ENCODE measurements around the gene EFNA4.
A peak's percentile ranks its signal among the peaks of the same experiment; 100 is the strongest.

EFNA4 gene

DNA sequence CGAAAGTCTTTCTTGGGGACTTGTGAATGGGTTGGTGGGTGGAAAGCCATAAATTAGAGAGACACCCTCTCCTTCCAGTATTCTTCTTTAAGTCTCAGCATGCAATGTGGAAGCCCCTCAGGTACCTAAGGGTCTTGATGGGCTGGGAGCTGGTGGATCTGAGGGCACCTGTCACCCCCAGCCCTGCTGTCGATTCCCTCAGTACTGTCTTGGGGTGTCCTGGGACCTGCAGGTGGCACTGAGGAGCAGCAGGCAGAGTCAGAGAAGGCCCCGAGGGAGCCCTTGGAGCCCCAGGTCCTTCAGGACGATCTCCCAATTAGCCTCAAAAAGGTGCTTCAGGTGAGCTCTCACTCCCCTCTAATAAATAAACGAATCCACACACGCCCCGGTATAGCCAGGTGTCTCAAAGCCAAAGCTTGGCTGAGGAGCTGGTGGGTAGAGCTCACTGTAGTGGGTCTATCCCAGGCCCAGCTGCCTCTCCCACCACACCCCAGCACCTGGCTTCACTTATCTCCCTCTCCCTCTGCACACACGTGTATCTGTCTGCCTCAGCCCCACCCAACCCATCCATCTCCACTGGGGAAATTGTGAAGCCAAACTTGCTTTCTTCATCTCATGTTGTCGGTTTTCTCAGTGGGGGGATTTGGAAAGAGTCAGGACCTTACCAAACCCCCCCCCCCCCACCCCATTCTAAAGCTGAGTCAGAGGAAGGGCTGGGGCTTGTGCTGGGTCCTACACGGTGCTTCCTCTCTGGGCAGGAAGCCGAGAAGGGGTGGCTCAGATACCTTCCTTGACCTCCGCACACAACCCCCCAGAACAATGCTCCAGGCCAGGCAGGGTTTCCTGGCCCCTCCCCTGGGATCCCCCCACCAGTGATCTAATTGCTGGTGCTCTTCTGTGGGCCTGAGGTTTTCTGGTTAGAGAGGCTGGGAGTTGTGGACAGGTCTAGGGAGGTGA is 10.8 kb upstream of the EFNA4 start:
- no peak for DNase-seq

DNA sequence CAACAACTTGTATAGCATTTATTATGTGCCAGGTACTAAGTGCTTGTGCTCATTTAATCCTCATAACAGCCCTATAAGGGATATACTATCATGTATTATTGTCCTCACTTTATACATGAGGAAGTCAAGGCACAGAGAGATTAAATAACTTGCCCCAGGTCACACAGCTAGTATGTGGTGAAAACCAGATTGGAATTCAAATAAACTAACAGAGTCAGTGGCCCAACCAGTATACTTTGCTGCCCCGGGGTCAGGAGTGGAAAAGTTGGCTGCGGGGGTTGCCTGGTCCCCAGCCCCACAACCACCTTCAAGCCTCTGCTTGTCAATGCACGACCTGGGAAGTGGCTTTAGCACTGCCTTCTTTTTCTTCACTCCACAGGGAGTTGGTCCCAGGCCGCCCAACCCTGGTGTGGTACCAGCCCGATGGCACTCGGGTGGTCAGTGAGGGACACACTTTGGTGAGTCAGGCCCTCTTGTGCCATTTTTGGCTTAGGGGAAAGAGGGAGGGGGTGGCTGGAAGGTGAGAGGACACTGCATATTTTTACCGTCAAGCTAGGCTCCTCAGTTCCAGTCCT is 9.9 kb upstream of the EFNA4 start:
- no peak for DNase-seq

DNA sequence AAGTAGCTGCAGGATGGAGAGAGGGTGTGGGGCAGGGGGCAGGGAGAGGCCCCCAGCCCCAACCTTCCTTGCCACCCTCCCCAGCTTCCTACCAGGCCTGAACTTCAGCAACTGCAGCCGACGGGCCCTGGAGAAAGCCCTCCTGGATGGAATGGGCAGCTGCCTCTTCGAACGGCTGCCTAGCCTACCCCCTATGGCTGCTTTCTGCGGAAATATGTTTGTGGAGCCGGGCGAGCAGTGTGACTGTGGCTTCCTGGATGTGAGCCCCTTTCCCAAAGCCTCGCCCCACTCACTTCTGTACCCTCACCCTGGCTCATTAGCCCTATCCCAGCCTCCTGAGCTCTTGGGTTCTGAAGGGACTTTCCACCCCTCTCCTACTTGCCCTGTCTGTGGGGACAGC is 6.4 kb upstream of the EFNA4 start:
- no peak for DNase-seq

DNA sequence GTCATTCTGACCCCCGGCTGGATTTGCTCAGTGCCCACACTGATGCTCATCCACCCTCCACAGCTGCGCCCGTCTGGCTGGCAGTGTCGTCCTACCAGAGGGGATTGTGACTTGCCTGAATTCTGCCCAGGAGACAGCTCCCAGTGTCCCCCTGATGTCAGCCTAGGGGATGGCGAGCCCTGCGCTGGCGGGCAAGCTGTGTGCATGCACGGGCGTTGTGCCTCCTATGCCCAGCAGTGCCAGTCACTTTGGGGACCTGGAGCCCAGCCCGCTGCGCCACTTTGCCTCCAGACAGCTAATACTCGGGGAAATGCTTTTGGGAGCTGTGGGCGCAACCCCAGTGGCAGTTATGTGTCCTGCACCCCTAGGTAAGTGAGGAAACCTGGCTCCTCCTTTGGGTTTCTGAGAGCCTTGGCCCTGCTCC is 5.7 kb upstream of the EFNA4 start:
- no peak for DNase-seq

DNA sequence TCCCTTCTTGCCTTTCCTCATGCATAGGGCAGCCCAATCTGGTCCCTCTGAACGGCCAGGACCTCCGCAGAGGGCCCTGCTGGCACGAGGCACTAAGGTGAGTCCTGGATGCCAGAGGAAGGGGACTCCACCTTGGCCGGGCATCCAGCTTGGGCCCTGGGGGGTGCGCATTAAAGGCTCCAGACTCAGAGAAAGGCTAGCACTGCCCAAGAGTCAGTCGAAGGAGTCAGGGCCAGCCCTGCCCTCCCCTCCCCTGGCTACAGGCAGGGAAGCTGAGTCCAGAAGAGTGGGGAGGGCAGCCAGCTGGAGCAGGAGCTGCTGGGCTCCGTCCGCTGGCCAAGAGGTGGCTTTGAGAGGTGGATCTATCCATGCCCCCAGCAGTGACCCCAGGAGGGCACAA is 2.8 kb upstream of the EFNA4 start:
- DNase-seq, result no peak

DNA sequence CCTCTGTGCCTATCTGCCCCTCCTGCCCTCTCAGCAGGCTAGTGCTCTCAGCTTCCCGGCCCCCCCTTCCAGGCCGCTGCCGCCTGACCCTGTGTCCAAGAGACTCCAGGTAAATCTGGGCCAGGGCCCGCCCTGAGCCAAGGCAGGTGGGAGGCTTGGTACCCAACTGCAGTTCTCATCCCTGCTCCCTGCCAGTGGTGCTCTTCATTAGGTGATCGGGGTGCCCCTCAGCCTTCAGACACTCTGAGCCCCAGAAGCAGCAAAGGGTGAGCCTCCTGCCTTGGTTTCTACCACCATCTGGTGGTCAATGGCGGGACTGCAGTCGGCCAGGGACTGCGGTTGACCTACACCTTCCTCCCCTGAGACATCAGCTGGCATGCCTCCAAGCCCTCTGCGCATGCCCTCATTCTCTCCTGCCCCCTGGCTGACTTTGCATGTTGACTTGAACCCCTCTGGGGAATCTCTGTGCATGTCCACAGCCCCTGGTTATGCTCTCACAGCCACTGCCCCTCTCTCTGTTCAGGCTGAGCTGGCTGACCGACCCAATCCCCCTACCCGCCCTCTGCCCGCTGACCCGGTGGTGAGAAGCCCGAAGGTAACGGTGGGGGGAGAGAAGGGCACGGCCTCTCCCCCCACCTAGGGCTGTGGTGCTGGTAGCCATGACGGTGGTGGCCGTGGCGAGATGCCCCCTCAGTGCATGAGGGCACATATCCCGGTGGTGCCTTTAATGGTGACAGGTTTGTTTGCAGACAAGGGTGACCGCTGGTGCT is 2.0 kb upstream of the EFNA4 start:
- DNase-seq, result peak; percentile 71

DNA sequence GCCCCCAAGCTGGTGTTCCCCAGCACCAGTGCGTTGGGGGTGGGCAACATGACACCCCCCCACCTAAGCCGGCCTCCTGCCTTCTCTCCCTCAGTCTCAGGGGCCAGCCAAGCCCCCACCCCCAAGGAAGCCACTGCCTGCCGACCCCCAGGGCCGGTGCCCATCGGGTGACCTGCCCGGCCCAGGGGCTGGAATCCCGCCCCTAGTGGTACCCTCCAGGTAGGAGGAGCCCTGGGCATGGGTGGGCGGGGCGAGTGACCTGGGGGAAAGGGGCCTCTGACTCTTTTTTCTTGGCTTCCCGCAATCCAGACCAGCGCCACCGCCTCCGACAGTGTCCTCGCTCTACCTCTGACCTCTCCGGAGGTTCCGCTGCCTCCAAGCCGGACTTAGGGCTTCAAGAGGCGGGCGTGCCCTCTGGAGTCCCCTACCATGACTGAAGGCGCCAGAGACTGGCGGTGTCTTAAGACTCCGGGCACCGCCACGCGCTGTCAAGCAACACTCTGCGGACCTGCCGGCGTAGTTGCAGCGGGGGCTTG is 1.3 kb upstream of the EFNA4 start:
- DNase-seq, result no peak

DNA sequence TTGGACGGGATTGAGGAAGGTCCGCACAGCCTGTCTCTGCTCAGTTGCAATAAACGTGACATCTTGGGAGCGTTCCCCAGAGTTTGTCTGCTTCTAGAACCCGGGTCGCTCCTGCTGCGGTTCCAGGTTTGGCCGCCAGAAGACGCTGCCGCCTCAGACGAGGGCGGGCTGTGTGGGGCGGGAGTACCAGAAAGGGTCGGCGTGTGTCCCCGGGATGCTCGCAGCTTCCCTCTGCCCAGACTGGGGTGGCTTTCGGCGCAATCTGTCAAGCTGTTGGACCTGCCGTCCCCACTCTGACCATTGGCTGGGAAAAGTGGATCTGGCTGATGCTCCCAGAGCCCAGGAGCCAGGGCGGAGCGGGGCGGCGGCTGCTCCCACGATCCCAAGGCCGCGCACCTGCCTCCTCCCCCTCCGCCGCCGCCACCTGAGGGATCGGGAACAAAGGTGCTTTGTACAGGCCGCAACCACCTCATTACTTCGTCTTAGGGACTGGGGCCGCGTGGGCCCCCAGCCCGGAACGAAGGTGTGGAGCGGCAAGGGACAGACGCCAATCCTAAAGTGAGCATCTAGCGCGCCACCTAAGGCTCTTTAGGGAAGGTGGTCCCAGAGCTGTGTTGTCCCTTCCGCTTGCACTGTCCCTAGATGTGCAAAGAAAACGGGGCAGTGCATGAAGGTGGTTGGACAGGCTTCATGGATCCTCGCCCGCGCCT is 683 bp upstream of the EFNA4 start:
- peak; percentile 33 for DNase-seq

DNA sequence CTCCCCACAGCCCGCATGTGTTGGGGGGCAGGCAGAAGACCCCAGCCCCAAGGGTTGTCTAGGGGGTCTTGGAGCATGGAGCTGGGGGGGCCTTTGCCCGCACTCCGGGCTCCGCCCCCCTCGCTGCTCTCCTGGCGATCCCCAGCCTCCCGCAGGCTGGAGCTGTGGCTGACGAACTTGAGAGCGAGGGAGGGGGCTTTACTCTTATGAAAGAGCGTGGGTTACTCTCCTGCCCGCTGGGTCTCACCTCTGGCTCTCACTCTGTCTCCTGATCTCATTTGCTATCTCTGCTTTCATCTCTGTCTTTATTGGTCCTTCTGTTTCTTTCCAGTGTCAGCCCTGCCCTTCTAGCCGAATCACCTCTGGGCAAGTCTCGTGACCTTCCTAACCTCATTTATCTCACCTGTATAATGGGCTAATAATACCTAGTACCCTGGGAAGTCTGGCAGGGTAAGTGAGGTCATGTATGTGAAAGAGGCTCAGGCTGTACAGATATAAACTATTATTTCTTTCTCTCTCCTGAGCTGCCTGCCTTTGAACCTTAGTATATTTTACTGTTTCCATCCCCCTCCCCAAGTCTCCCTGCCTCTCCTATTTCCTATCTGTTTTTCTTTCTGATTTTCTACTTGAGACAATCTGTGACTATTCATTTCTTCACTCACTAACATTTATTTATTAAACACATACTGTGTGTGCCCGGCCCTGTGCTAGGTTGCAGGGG is 731 bp downstream of the EFNA4 start:
- DNase-seq, result no peak

DNA sequence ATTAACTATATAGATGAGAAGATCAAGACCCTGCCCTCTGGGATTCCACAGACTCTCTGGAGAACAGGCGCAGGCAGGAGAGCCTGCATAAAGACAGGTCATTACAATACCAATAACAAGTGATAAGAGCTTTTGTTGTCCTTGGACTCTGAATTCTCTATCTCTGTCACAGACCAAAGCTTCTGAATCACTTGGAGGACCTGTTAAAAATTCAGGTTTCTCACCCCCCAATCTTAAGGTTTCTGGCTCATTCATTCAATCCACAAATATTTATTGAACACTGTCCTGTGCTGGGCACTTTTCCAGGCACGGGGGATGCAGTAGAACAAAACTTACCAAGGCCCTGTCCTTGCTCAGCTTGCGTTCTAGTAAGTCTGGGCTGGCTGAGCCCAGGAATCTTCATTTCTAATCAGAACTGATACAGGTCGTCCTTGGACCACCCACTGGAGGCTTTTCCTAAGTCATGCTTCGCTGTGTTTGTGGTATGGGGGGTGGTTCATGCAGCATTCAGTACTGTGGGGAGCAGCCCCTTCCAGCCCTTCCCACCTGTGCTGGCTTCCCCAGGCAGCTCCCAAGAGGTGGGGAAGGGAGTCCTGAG is 1.4 kb downstream of the EFNA4 start:
- no peak for DNase-seq

DNA sequence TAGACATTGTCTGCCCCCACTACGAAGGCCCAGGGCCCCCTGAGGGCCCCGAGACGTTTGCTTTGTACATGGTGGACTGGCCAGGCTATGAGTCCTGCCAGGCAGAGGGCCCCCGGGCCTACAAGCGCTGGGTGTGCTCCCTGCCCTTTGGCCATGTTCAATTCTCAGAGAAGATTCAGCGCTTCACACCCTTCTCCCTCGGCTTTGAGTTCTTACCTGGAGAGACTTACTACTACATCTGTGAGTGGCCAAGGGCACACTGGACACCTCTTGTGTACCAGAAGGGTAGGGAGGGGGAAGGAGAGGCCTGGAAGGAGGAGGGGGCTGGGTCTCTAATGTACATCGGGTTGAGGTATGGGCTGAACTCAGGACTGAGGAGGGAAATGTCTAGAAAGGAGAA is 3.2 kb downstream of the EFNA4 start:
- no peak for DNase-seq

DNA sequence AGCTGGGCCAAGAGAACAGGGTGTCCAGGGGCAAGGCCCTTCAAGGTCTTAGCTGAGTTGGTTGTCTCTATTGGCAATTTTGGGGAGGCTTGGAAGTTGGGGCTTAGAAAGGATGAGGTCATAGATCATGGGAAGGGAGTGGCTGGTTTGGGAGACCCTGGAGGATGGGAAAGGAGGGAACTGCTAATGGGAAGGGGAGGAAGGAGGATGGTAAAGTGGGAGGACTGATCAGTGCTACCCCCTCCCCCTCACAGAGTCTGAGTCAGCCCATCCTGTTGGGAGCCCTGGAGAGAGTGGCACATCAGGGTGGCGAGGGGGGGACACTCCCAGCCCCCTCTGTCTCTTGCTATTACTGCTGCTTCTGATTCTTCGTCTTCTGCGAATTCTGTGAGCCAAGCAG is 5.1 kb downstream of the EFNA4 start:
- no peak for DNase-seq

DNA sequence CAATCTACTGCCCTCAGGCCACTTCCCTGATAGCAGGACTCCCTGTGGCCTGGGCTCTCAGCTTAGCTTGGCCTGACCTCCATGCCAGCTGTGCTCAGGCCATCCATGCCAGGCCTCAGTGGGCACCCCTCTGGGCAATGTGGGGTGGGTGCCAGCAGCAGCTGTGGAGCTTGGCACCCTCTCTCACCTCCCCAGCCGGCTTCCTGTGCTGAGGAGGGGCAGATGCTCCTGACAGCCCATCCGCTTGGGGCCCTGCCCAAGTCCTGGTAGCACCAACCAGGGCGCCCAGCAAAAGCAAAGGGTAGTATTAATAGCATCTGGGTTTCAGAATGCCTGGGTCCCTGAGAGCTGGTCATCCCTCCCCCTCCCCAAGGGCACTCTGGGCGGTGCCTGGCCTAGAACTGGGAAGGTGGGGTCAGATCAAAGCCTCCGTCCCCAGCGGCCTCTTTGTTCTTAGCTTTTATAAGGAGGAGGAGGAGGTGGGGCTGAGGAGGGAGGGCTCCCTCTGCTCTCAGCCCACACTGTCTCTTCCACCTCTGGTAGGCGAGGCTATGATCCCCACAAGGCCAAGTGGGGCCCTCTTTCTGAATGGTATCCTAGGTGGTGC is 6.1 kb downstream of the EFNA4 start:
- DNase-seq, result no peak

DNA sequence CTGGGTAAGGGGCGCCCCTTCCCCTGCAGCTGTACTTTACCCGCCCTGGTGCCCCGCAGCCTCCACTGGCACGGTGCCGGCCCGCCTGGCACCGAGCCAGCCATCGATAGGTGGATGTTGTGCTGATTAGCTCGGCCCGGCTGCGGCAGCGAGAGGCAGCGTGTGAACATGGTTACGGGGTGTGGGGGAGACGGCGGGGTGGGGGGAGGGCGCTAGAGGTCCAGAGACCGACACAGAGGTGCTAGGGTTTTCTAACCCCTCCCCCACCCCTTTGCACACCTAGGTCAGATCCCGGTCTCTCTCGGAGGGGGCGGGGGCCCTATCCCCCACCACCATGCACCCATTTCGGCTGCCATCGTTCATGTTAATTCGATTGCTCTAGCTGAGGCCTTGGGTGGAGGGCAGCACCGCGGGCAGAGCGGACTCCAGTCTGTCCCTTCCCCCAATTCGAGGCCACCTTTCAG is 6.7 kb downstream of the EFNA4 start:
- no peak for DNase-seq

DNA sequence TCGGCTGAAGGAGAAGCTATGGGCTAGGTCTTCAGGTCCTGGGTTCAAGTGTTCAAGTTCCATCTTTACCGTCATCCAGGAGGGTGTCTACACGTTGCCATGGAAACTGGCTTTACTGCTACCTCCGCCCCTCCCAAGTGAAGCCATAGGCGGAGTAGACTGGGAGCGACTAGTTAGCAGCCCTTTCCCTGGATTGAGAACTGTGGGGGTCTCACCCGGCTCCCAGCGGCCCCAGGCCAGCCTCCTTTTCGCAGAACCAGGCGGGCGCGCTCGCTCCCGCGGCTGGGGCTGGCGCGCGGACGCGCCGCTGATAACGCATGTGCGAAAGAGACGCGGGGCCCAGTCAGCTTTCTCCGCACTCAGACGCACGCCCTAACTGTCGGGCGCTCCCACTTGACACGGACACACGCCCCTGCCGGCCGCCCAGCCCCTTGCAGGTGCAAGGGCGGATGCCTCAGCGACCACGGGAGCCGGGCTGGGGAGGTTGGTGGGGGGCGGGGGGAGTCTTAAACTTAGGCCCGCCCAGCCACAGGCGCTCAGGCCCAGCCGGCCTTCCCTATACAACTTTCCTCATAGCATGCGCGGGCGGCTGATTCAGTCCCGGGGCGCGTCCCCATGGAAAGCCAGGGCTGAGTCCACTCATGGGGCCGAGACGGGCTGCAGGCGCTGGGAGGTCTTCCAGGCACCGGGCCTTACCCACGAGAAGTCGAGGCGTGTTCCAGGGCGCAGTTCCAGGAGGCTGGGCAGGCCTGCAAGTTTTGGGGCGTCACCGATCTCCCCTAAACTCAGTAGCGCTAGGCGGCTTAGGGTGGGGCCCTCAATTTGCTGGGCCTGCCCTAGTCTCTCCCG is 7.4 kb downstream of the EFNA4 start:
- peak; percentile 65 for DNase-seq

DNA sequence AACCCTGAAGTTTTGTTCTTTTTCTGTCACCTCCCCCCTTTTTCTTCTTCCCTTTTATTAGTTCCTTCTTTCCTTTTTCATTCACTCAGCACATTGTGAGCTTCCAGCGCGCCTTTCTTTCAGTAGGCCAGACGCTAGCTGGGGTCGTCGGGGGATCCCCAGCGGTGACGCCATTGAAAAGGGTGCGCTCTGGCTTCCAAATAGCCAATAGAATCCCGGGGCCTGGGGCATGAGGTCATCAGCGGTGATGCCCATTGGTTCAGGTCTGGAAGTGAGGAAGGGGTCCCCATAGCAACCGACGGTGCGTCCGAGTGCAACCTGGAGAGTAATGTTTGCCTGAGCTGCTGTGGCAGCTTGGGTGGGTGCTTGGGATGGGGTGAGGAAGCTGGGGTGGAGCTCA is 8.2 kb downstream of the EFNA4 start:
- no peak for DNase-seq

DNA sequence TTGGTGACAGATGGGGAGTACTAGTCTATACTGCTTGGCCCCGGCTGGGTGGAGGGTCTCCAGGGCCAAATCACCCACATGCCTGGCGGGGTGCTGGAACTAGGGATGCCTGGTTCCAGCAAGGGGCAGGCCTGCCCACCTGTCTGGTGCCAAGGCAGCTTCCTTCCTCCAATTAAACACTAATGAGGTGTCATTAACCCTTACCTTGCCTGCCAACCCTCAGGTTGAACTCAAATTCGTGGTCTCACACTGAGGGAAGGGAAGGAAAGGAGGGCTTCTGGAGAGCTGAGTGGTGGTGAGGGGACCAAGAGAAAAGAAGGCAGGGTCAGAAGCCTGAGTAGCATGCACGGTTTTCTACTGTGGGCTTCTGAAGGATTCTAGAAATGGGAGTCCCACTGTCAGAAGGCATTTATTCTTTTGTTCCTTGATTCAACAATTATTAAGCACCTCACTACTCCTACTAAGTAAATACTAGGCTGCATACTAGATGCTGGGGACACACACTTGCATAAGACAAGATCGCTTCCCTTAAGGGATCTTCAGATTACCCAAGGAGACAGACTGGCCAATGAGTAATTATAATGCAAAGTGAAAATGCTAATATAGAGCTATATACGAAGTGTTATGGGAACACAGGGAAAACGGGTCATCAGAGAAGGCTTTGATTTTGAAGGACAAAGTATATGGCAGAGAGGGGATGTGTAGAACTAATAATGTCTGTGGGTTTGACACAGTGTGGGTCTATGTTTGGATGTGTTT is 9.2 kb downstream of the EFNA4 start:
- no peak for DNase-seq

DNA sequence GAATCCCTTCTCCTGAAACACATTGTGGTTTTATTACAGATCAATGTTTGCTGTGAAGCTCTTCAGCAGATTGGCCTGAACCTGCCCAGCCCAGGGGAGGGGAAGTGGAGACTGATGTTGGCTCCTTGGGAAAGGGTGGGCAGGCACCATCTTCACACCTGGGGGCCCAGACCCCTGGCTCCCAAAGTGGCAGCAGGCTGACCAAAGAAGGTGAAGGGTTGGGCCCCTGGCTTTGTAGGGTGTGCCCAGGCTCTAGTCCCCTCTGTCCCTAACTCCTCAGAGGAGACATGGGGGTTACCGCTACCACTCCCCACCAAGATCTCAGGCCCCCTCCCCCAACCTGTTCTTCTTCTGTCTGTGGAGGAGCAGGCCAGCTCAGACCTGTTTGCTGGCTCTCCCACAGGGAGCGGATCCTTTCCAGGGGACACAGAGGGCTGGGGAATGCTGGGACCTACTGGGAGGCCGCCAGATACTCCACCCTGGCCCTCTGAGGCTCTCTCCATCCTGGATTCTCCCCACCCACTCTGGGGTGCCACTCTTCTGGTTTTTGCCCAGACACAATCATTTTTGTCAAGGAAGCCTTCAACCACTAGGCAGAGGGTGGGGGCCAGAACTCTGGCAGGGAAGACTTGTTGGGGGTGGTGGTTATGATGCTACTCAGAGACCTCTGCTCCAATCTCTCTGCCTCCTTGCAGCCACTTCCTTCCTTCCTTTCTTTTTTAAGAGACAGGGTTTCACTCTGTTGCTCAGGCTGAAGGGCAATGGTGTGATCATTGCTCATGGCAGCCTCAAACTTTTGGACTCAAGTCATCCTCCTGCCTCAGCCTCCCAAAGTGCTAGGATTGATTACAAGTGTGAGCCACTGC is 10.1 kb downstream of the EFNA4 start:
- no peak for DNase-seq
